Inferior parietal cortex (tissue), 1 donor: ENCODE data around the gene PSEN2.

ENCODE experiments used
- DNase-seq: peaks from one replicate; pipeline ENCODE4 v3.0.0-alpha.2; 2016; ENCODE audit errors: extremely low spot score

PSEN2 gene

DNA sequence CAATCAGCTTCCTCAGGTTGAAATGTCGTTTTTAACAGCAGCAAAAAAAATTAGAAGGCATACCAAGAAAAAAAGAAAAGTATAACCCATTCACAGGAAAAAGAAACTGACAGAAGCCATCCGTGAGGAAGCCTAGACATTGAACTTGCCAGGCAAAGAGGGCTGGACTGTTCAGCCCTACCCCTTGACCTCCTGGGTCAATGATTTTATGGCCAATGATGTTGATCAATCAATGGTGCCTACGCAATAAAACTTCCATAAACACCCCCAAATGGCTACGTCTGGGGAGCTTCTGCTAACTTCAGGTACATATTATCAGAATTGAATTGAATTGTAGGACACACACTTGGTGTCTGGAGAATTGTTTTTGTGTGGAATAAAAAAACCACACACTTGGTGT lies 4.8 kb upstream of the PSEN2 start:
- DNase-seq, result no peak

DNA sequence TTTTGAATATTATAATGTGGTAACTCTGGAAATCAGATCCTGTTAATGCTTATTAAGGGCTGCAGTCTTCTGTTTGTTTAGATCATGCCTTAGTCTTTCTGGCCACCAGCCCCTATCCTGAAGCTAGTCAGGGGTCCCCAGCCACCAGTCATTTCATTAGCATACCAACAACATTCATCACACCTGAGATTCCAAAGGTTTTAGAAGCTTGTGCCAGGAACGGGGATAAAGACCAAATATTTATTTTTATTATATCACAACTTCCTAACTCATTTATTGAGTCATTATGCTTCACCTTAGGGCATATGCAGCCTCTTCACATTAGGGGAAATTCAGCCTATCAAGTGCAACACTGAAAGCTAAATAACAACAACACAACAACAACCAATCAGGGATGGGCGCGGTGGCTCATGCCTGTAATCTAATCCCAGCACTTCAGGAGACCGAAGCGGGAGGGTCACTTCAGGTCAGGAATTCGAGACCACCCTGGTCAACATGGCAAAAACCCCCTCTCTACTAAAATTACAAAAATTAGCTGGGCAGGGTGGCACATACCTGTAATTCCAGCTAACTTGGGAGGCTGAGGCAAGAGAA lies 2.9 kb upstream of the PSEN2 start:
- no peak for DNase-seq

DNA sequence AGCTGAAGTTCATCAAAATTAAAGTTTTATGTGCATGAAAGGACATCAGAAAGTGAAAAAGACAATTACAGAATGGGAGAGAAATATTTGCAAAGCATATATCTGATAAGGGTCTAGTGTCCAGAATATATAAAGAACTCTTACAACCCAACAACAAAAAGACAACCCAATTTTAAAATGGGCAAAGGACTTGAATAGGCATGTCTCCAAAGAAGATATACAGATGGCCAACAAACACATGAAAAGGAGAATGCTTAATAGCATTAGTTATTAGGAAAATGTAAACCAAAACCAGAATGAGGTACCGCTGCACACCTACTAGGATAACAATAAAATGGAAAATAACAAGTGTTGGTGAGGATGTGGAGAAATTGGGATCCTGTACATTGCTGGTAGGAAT lies 1.7 kb upstream of the PSEN2 start:
- DNase-seq, result no peak

DNA sequence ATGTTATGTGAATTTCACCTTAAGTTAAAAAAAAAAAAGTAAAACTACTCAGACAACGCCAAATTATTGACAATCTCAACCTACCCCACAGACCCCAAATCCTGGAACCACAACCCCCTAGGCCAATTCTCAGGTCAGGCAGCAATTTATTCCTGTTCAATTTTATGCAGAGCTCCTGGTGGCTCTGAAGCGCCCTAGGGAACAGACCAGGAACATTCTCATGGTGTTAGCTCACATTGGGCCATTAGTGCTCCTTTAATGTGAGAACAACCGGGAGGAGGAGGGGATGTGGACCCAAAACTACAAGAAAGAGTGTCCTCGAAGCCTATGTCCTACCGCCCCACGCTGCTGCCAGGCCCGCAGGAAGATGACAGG lies 403 bp upstream of the PSEN2 start:
- DNase-seq, result no peak

DNA sequence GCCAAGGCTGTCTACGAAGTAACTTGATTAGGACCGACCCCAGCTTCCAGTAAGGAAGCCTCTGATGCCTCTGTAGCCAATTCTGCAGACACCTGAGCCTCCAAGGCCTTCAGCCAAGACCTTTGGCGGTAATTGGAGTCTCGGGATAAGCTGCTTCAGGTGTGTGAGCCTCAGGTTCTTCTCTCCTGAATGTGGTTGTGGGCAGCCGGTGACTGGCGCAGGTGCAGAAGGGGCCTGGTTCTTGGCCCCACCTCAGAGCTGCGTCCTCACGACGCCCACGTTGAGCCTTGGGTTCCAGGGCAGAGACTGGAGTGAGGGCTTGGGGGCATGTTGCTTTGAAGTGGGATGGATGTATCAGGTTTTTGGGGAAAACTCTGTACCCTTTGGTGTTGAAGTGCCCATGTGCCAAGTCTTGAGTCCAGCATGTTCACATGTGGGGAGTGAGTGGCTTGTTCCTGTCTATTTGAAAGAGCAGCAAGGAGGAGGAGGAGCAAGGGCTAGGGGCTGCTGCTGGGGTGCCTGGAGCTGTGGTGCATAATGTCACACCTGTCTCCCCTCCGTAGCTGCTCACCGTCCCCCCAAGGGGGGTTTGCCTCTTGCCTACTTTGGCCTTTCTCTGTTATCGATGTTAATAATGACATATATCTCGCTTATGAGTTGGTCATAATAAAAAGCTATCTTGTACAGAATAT lies 1.4 kb downstream of the PSEN2 start:
- DNase-seq, result no peak

DNA sequence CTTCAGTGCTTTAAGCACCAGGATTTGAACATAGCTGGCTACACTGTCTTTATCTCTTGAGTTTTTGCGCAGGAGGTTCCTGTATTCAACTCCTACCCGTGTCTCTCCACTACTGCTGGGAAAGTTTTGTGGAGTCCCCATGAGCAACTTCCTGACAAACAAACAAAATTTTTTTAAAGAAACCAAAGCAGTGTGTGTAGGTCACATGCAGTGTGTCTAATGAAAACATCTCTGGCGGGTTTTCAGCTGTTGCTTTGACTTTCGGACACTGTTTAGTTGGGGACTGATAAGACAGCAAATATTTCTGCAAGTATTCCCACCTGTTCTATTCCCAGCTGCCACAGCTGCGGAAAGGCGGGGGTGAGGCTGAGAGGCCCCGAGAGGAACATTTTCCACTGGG lies 2.0 kb downstream of the PSEN2 start:
- no peak for DNase-seq

DNA sequence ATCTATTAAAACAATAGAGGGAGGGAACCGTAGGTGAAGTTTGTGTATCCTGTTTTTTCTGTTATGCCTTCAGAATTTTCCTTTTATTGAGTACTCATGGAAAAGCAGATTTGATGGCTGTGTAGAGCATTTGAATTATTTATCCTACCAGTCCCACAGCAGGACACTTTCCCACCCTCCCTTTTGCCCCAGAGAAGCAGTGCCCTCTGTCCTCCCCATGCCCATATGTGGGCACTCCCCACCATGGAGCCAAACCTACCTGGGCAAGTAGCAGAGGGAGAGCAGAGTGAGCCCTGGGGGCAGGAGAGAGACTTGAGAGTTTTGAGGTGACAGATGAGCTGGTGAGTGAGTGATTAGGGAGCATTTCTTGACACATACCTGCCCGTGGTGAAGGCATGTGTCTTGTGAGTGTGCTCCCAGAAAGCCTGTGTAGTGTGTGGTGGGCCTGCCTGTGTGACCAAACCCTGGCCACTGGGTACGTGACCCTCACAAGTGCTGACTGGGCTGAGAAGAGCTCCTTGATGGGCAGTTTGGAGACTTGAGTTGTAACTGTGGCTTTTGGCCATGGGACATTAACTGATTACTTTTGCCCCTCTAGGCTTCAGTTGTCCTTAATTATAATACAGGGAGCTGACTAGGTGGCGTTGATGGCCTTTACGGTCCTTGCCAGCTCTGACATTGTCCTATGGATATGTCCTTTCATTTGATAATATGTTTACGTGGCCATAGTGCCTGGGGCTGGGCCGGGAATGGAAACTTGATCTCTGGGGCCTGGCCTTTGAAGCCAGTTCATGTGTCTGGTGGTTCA lies 3.6 kb downstream of the PSEN2 start:
- no peak for DNase-seq

DNA sequence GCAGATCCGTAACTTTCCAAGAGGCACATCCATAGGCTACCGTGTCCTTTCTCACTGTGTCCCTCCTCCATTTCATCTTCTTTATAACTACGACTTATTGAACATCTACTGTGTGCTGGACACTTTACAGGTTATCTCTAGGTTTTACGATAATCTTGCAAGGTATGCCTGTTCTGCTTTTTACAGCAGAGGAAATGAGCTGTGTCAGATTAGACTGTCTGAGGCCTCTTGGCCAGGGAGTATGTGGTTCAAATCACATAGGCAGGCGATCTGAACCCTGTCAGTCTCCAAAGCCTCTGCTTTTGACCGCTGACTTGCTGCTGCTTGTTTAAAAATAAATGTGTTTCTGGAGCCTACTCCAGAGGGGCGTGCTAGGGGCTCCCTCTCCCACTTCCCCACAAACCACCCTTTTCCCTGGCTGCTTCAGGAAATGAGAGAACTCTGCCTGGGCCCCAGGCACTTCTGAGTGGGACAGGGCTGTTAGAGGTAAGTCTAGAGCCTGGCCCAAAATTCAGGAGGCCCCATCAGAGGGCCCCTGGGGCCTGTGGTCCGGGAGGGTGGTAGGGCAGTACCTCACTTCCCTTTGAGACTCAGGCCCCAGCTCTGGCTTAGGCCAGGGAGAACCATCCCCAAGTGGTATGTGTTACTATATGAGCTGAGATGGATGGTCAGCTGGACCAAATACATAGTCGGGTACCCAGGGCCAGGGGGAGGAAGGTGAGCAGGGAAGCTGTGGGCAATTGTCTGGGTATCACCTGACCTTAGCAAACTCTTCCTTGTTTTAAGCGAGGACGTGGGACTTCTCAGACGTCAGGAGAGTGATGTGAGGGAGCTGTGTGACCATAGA lies 4.4 kb downstream of the PSEN2 start:
- DNase-seq, result no peak

DNA sequence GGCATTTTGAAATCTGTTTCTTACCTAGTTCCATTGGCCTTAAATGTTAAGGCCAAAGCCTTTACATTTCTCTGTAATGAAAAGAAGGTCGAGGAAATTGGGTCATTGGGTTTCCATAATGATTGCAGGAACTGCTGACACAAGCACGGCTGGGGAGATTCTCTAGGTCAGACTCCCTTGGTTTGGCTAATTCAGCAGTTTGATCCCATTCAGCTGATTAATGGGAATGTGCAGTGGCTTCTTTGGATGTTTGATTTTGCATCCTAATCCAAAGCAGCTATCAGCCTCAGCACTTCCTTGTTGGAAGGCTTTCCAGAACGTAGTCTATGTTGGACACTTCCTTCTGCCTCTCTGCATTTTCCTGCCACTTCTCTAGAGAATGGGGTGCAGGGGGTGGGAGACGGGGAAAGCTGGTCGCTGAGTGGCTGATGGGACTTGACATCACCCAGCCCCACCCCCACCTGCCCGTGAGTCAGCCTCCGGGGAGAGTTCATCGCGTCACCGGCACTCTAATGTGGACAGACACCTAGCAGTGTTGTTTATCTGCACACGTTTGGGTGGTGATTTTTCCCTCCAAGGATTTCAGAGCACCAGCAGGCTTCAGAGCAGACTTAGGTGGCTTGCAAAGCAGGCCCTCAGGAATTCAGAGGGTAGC lies 5.4 kb downstream of the PSEN2 start:
- DNase-seq, result no peak

DNA sequence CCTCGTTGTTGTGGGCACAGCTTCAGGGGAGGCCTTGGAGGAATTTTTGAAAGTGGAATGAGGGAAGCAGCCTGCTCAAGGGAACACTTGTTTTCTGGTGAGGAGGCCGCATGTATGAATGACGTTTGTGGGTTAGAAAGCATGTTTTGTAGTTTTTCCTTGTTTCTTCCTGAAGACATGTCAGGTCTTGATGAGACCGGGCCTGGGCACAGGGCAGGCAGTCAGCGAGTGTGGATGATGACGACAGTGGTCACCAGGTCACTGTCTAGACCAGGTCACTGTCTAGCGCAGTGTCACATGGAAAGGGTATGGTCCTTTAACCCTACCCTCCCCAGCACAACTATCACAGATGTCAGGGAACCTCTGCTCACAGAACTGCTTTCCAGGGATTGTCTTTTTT lies 7.3 kb downstream of the PSEN2 start:
- DNase-seq, result no peak

DNA sequence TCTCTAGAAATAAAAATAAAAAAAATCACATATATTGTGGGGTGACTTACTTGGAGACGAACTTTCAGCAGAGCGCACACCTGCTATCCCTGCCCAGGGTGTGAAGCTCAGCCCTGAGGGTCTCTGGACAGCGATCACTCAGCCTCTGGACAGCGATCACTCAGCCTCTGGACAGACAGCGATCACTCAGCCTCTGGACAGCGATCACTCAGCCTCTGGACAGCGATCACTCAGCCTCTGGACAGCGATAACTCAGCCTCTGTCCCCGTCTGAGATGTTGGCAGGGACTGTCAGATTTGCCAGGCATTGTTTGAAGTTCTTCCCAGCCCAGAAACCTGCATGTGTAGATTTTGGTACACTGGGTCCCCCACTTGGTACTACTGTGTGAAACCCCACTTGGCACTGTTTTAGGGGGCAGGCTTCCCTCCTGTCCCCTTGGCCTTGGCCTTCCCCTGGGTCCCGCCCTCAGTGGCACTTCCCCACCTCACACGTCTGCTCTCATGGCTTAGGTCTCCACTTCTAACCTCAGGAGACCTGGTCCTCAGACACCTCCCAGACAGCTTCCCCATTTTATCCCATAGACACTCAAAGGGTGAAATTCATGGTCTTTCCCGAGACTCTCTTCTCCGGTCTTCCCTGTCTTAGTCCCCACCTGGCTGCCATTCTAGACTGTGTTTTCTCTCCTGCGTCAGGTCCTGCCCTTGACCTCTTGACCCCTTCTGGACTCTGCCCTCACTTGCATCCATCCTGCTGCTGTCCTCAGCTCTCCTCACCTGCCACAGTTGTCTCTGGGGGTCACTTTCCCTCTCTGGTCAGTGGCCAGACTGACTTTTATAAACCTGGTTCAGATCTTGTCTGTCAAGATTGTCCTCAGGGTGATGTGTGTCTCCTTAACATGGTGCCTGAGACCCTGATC lies 10.2 kb downstream of the PSEN2 start:
- DNase-seq, result no peak

DNA sequence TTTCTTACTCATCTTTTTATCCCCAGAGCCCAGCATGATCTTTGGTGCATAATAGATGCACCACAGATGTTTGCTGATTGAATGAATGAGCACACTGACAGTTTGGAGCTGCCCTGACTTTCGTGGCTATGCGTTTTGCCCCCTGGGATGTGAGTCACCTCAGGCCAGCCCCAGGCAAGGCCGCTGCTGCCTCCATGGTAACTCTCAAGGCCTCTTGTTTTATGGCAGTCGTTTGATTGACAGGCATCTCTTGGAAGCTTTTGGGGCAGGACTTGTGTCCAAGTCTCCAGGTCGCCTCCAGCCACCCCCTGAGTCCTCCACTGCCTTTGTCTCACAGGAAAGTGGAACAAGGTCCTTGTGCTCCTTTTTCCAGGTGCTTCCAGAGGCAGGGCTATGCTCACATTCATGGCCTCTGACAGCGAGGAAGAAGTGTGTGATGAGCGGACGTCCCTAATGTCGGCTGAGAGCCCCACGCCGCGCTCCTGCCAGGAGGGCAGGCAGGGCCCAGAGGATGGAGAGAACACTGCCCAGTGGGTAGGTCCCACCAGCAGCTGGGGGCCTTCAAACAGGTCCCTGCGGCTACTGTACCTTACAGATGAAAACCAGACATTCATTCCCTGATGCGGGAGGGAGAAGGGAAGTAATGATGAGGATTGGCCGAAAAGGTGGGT lies 11.2 kb downstream of the PSEN2 start:
- no peak for DNase-seq

DNA sequence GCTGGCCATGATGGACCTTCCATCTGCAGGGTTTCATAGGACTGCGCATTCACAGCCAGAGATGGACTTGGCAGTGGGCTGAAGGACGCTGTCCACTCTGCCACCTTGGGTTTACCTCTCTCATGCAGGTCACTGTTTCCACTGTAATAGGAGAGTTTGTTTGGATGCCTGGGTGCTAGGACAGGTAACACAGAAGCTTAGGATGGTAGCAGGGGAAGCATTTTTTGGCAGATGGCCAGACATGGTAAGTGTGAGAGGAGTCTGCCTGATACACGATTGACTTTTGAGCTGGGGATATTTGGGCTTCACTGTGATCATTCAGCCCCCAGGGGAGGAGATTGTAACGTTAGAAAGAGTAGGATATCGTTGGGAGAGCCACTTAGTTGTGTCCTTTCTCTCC lies 11.8 kb downstream of the PSEN2 start:
- no peak for DNase-seq

DNA sequence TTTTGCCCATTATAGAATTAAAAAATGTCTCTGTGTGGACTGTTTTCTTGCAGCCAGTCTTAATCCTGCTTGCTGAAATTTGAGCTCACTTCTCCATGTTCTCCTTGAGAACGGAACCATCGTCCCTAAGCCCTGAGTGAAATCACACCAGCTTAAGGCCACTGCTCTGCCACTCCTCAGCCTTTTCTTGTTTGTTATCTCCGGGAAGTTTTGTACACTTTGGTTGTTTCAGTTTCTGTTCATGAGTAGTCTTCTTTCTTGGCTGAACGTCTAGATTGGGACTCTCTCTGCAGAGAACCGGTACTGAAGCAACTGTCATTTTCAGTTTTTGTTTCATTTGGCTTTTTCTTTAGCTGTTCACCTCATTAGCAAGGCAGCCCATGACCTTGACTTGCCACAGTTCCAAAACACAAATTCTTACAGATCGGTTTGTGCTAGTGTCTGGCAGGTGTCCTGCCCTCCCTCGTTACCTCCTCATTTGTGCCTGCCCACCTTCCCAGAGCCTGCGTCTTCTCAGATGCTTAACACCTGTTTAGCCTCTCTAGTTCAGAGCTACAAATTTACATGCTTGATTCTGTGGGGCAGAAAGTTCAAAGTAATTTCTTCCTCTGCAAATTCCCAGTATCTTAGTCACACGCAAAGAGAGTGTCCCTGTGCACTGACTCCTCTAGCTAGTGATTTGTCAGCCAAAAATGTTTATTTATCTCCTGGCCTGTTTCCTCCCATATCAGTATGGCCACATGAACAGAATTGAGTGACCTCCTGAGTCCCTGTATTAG lies 12.4 kb downstream of the PSEN2 start:
- DNase-seq, result no peak

DNA sequence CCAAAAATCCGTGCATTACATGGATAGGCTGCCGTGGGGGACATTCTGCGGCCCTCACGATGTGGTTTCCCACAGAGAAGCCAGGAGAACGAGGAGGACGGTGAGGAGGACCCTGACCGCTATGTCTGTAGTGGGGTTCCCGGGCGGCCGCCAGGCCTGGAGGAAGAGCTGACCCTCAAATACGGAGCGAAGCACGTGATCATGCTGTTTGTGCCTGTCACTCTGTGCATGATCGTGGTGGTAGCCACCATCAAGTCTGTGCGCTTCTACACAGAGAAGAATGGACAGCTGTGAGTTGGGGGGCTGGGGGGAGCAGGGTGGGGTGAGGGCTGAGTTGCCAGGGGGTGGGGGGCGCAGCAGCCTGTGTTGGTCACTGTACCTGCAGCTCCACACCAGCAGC lies 13.2 kb downstream of the PSEN2 start:
- no peak for DNase-seq

DNA sequence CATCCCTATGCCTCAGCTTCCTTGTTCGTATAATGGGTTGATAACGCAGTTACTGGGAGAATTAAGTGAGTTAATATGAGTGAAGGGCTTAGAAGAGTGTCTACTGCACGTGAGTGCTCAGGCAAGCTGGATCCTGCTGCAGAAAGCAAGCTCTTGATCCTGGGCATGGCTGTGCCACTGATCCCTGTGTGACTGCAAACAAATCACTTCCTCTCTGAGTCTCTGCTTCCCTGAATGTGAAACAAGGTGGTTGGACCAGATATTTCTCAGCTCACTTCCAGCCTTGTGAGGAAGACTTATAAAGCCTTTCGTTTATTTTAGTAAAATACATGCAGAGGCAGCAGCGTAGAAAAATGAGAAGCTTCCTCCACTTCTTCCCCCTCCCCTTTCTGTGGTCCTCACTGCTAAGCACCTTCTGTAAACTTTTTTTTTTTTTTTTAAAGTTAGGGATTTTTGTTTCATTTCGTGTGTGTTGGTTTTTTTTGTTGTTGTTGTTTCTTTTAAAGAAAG lies 13.8 kb downstream of the PSEN2 start:
- DNase-seq, result no peak

DNA sequence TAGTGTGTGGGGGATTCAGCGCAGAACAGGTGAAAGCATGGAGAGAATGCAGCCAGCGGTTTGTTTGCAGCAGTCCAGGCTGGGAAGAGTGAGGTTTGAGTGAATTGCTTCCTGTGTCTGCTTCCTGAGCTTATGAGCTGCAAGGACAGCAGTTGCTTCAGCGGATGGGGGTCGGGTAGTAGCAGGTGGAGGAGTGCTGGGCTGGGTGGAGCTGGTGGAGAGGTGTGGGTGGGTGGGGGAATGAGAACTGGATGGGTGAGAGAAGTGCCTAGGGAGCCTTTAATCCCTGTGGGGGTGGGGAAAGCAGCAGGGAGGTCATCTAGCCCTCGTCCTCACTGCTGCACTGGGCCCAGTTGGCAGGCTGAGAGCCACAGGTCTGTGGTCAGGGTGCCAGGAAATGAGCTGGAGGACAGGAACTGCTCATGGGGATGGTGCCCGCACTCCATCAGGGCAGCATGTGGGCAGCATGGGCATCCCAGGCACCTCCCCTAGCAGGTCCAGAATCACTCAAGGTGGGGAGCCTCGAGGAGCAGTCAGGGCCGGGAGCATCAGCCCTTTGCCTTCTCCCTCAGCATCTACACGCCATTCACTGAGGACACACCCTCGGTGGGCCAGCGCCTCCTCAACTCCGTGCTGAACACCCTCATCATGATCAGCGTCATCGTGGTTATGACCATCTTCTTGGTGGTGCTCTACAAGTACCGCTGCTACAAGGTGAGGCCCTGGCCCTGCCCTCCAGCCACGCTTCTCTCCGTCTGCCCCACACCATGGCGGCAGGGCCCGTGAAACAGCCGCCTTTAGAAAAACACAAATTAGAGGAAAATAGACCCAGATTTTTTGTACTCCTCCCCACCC lies 14.8 kb downstream of the PSEN2 start:
- no peak for DNase-seq
